WTC11 (cell line): ENCODE measurements around the gene ACOT6. TPM values are rescaled to one million over a fixed set of nuclear protein-coding genes. Genes with fewer than 3 reads are reported as not detected.
A peak's percentile ranks its signal among the peaks of the same experiment; 100 is the strongest.
"Not testable (repeated sequence)": the region's sequence is repeated elsewhere in the genome, so short reads cannot be mapped to it uniquely, and the experiment has no call there.

Experiments
- ATAC-seq: fragments of 200-7000 bp; cut with Tn5 transposase; 2 replicates; pipeline ENCODE4 v1.10.0; 2021; ENCODE audit warnings: mild to moderate bottlenecking, moderate library complexity
- CTCF ChIA-PET: fragments of 300-600 bp; sonication (Branson Sonifier 250); formaldehyde crosslinking; loops from one replicate; lab custom pipeline; 2021; ENCODE audit warnings: antibody characterized with exemption; lab: Charles Lee
- POLR2A ChIA-PET: fragments of 350-600 bp; sonication (Branson Sonifier 250); formaldehyde crosslinking; loops from one replicate; lab custom pipeline; 2021; ENCODE audit warnings: antibody characterized with exemption; lab: Charles Lee
- DNase-seq: peaks from one replicate; pipeline ENCODE4 v3.0.0; 2021; ENCODE audit warnings: low spot score
- H3K27ac Mint-ChIP-seq: 2 replicates; pipeline ENCODE4 v1.8.0; 2021; ENCODE audit warnings: mixed read lengths
- H3K27me3 Mint-ChIP-seq: 2 replicates; pipeline ENCODE4 v1.8.0; 2021; ENCODE audit warnings: low read depth, mild to moderate bottlenecking, moderate library complexity, mixed read lengths
- H3K36me3 Mint-ChIP-seq: 2 replicates; pipeline ENCODE4 v1.8.0; 2021; ENCODE audit warnings: mixed read lengths
- H3K4me1 Mint-ChIP-seq: 2 replicates; pipeline ENCODE4 v1.8.0; 2022; ENCODE audit warnings: mixed read lengths
- H3K4me3 Mint-ChIP-seq: 2 replicates; pipeline ENCODE4 v1.8.0; 2021; ENCODE audit warnings: mild to moderate bottlenecking, moderate library complexity, mixed read lengths
- H3K9me3 Mint-ChIP-seq: 2 replicates; pipeline ENCODE4 v1.8.0; 2021; ENCODE audit warnings: mixed read lengths
- ATF1 ChIP-seq: sonication (generic); formaldehyde crosslinking; IDR thresholded peaks from 2 replicates; pipeline ENCODE4 v1.8.1; 2023; ENCODE audit warnings: mild to moderate bottlenecking, moderate library complexity, missing genetic modification reagents
- NFE2L1 ChIP-seq: sonication (generic); formaldehyde crosslinking; IDR thresholded peaks from 2 replicates; pipeline ENCODE4 v1.8.1; 2023; ENCODE audit warnings: missing genetic modification reagents
- NFYB ChIP-seq: sonication (generic); formaldehyde crosslinking; conservative IDR thresholded peaks from 2 replicates; pipeline ENCODE4 v1.8.0; 2022; ENCODE audit warnings: low read depth, missing genetic modification reagents
- RELA ChIP-seq: sonication (generic); formaldehyde crosslinking; IDR thresholded peaks from 2 replicates; pipeline ENCODE4 v1.8.1; 2022; ENCODE audit warnings: missing genetic modification reagents, mild to moderate bottlenecking, borderline replicate concordance
- SOX15 ChIP-seq: fragments of 250-450 bp; sonication (Bioruptor Pico); IDR thresholded peaks from 2 replicates; pipeline ENCODE4 v1.9.0; 2021; ENCODE audit warnings: mild to moderate bottlenecking
- ZNF138 ChIP-seq: sonication (generic); formaldehyde crosslinking; conservative IDR thresholded peaks from 2 replicates; pipeline ENCODE4 v1.8.1; 2022; ENCODE audit warnings: mild to moderate bottlenecking, moderate library complexity, missing genetic modification reagents
- ZNF396 ChIP-seq: fragments of 250-450 bp; sonication (Bioruptor Pico); IDR thresholded peaks from 2 replicates; pipeline ENCODE4 v1.8.0; 2021; ENCODE audit warnings: mild to moderate bottlenecking, moderate library complexity, borderline replicate concordance
- total RNA-seq: library from RNA; stranded (reverse); gene quantifications from 3 replicates; pipeline ENCODE4 v1.2.3, GENCODE V29; 2021
- TF ChIP-seq, protein P1 (sequence below): sonication (generic); formaldehyde crosslinking; IDR thresholded peaks from 2 replicates; pipeline ENCODE4 v1.8.0; 2023; ENCODE audit warnings: missing genetic modification reagents, mild to moderate bottlenecking, borderline replicate concordance
- TF ChIP-seq, protein P2 (sequence below): sonication (generic); formaldehyde crosslinking; IDR thresholded peaks from 2 replicates; pipeline ENCODE4 v1.8.1; 2022; ENCODE audit warnings: mild to moderate bottlenecking, missing genetic modification reagents, moderate library complexity, borderline replicate concordance
- TF ChIP-seq, protein P3 (sequence below): fragments of 250-450 bp; sonication (Bioruptor Pico); IDR thresholded peaks from 2 replicates; pipeline ENCODE4 v2.1.2; 2022; ENCODE audit warnings: mild to moderate bottlenecking, moderate library complexity
- TF ChIP-seq, protein P4 (sequence below): fragments of 250-450 bp; sonication (Bioruptor Pico); IDR thresholded peaks from 2 replicates; pipeline ENCODE4 v1.8.0; 2021; ENCODE audit warnings: mild to moderate bottlenecking

ACOT6 gene
- total RNA-seq, 1 experiment from 2014 or later, result 0.13 TPM

DNA sequence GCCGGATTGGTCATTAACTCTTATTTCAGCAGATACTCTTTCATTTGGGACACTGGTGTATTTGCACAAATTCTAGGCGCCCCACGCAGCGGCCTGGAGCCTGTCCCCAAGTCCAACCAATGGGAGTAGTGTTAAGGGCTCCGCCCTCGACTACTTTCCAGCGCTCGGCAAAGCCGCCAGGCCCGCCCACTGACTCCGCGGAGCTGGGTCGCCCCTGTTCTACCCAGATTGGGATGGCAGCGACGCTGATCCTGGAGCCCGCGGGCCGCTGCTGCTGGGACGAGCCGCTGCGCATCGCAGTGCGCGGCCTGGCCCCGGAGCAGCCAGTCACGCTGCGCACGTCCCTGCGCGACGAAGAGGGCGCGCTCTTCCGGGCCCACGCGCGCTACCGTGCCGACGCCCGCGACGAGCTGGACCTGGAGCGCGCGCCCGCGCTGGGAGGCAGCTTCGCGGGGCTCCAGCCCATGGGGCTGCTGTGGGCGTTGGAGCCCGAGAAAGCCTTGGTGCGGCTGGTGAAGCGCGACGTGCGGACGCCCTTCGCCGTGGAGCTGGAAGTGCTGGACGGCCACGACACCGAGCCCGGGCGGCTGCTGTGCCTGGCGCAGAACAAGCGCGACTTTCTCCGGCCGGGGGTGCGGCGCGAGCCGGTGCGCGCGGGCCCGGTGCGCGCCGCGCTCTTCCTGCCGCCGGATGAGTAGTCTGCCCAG, at the start of gene ACOT6 (continued):
- TF ChIP-seq, protein P1, sequence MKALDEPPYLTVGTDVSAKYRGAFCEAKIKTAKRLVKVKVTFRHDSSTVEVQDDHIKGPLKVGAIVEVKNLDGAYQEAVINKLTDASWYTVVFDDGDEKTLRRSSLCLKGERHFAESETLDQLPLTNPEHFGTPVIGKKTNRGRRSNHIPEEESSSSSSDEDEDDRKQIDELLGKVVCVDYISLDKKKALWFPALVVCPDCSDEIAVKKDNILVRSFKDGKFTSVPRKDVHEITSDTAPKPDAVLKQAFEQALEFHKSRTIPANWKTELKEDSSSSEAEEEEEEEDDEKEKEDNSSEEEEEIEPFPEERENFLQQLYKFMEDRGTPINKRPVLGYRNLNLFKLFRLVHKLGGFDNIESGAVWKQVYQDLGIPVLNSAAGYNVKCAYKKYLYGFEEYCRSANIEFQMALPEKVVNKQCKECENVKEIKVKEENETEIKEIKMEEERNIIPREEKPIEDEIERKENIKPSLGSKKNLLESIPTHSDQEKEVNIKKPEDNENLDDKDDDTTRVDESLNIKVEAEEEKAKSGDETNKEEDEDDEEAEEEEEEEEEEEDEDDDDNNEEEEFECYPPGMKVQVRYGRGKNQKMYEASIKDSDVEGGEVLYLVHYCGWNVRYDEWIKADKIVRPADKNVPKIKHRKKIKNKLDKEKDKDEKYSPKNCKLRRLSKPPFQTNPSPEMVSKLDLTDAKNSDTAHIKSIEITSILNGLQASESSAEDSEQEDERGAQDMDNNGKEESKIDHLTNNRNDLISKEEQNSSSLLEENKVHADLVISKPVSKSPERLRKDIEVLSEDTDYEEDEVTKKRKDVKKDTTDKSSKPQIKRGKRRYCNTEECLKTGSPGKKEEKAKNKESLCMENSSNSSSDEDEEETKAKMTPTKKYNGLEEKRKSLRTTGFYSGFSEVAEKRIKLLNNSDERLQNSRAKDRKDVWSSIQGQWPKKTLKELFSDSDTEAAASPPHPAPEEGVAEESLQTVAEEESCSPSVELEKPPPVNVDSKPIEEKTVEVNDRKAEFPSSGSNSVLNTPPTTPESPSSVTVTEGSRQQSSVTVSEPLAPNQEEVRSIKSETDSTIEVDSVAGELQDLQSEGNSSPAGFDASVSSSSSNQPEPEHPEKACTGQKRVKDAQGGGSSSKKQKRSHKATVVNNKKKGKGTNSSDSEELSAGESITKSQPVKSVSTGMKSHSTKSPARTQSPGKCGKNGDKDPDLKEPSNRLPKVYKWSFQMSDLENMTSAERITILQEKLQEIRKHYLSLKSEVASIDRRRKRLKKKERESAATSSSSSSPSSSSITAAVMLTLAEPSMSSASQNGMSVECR (CRISPR knock-in tag), result no peak; the same call in 1 of the 2 replicates
- TF ChIP-seq NFE2L1 (CRISPR knock-in tag), result peak; percentile 71; the same call in 1 of the 2 replicates
- no peak for TF ChIP-seq SOX15
- TF ChIP-seq, protein P2, sequence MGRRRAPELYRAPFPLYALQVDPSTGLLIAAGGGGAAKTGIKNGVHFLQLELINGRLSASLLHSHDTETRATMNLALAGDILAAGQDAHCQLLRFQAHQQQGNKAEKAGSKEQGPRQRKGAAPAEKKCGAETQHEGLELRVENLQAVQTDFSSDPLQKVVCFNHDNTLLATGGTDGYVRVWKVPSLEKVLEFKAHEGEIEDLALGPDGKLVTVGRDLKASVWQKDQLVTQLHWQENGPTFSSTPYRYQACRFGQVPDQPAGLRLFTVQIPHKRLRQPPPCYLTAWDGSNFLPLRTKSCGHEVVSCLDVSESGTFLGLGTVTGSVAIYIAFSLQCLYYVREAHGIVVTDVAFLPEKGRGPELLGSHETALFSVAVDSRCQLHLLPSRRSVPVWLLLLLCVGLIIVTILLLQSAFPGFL, result no peak
- TF ChIP-seq, protein P3, sequence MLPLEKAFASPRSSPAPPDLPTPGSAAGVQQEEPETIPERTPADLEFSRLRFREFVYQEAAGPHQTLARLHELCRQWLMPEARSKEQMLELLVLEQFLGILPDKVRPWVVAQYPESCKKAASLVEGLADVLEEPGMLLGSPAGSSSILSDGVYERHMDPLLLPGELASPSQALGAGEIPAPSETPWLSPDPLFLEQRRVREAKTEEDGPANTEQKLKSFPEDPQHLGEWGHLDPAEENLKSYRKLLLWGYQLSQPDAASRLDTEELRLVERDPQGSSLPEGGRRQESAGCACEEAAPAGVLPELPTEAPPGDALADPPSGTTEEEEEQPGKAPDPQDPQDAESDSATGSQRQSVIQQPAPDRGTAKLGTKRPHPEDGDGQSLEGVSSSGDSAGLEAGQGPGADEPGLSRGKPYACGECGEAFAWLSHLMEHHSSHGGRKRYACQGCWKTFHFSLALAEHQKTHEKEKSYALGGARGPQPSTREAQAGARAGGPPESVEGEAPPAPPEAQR, result no peak
- no peak for TF ChIP-seq ZNF396
- TF ChIP-seq NFYB (CRISPR knock-in tag), result 0 out of 2 replicates have a peak, but pooled peaks have one; percentile 29
- TF ChIP-seq ZNF138 (CRISPR knock-in tag), result no peak
- no peak; the same call in 1 of the 2 replicates for TF ChIP-seq RELA
- TF ChIP-seq ATF1 (CRISPR knock-in tag), result peak; percentile 52; the same call in 1 of the 2 replicates
- TF ChIP-seq, protein P4, sequence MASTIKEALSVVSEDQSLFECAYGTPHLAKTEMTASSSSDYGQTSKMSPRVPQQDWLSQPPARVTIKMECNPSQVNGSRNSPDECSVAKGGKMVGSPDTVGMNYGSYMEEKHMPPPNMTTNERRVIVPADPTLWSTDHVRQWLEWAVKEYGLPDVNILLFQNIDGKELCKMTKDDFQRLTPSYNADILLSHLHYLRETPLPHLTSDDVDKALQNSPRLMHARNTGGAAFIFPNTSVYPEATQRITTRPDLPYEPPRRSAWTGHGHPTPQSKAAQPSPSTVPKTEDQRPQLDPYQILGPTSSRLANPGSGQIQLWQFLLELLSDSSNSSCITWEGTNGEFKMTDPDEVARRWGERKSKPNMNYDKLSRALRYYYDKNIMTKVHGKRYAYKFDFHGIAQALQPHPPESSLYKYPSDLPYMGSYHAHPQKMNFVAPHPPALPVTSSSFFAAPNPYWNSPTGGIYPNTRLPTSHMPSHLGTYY (CRISPR knock-in tag), result no peak
- TF ChIP-seq, all 79 proteins: peak for 18

DNA sequence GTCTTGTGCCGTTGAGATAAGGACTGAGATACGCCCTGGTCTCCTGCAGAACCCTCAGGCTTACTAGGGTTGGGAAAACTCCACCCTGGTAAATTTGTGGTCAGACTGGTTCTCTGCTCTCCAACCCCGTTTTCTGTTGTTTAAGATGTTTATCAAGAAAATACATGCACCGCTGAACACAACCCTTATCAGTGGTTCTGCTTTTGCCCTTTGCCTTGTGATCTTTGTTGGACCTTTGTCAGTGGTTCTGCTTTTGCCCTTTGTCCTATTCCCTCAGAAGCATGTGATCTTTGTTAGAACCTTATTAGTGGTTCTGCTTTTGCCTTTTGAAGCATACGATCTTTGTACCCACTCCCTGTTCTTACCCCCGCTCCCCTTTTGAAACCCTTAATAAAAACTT, 49.6 kb upstream of the ACOT6 start:
- H3K9me3 Mint-ChIP-seq, result peaks cover 26% of the 10 kb centered on the region
- DNase-seq, CTCF ChIA-PET: not testable (repeated sequence)

DNA sequence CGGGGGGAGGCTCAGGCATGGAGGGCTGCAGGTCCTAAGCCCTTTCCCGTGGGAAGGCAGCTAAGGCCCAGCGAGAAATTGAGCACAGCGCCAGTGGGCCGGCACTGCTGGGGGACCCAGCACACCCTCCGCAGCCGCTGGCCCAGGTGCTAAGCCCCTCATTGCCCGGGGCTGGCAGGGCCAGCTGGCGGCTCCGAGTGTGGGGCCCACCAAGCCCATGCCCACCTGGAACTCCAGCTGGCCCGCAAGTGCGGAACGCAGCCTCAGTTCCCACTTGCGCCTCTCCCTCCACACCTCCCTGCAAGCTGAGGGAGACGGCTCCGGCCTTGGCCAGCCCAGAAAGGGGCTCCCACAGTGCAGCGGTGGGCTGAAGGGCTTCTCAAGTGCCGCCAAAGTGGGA, 45.9 kb upstream of the ACOT6 start:
- H3K27me3 Mint-ChIP-seq, result peaks cover 13% of the 10 kb centered on the region
- H3K36me3 Mint-ChIP-seq, result peaks cover 40% of the 10 kb centered on the region
- H3K9me3 Mint-ChIP-seq, result peaks cover 26% of the 10 kb centered on the region
- CTCF ChIA-PET, DNase-seq, ATAC-seq, H3K4me3 Mint-ChIP-seq, H3K27ac Mint-ChIP-seq: not testable (repeated sequence)
- H3K4me1 Mint-ChIP-seq, result peaks cover 30% of the 10 kb centered on the region
- POLR2A ChIA-PET, result interaction anchor here (0.6 kb wide), 1 partner anchor 74 kb away, joined by 4 read pairs; no protein-coding TSS in a partner anchor

More for the DNA sequence above, 49.6 kb upstream of the ACOT6 start:
- peaks cover 39% of the 10 kb centered on the region for H3K36me3 Mint-ChIP-seq
- H3K4me1 Mint-ChIP-seq, ATAC-seq, H3K27me3 Mint-ChIP-seq, H3K27ac Mint-ChIP-seq, POLR2A ChIA-PET, H3K4me3 Mint-ChIP-seq: not testable (repeated sequence)
